Measurements from ENCODE around the gene DNAAF3.
"Not testable (repeated sequence)": the region's sequence is repeated elsewhere in the genome, so short reads cannot be mapped to it uniquely, and the experiment has no call there.

Gene DNAAF3

GRCh38 chr19:55175117-55175867 is 8.9 kb upstream of the DNAAF3 start:
- no peak for DNase-seq (ENCODE audit: low read depth)

GRCh38 chr19:55174425-55175116 is 8.2 kb upstream of the DNAAF3 start:
- DNase-seq (ENCODE audit: low read depth), result no peak

- DNase-seq (ENCODE audit: low read depth), result no peak
Observed at GRCh38 chr19:55173714-55174409, 7.4 kb upstream of the DNAAF3 start.

GRCh38 chr19:55173186-55173713 is 6.8 kb upstream of the DNAAF3 start:
- DNase-seq (ENCODE audit: low read depth), result no peak

- no peak for DNase-seq (ENCODE audit: low read depth)
Observed at GRCh38 chr19:55172741-55173140, 6.3 kb upstream of the DNAAF3 start.

GRCh38 chr19:55172318-55172717 is 5.9 kb upstream of the DNAAF3 start:
- not testable (repeated sequence) for DNase-seq (ENCODE audit: low read depth)

- no peak for DNase-seq (ENCODE audit: low read depth)
Observed at GRCh38 chr19:55171440-55171839, 5.0 kb upstream of the DNAAF3 start.

- no peak for DNase-seq (ENCODE audit: low read depth)
Observed at GRCh38 chr19:55169136-55169535, 2.7 kb upstream of the DNAAF3 start.

GRCh38 chr19:55165952-55166529 is 372 bp downstream of the DNAAF3 start:
- DNase-seq (ENCODE audit: low read depth), result no peak

GRCh38 chr19:55161571-55162322 is 4.7 kb downstream of the DNAAF3 start:
- no peak for DNase-seq (ENCODE audit: low read depth)

GRCh38 chr19:55160986-55161365 is 5.4 kb downstream of the DNAAF3 start:
- no peak for DNase-seq (ENCODE audit: low read depth)

GRCh38 chr19:55160128-55160985 is 6.1 kb downstream of the DNAAF3 start:
- DNase-seq (ENCODE audit: low read depth), result peak; percentile 67

GRCh38 chr19:55158848-55159749 is 7.3 kb downstream of the DNAAF3 start:
- DNase-seq (ENCODE audit: low read depth), result no peak

GRCh38 chr19:55158423-55158822 is 8.0 kb downstream of the DNAAF3 start:
- no peak for DNase-seq (ENCODE audit: low read depth)

- DNase-seq (ENCODE audit: low read depth), result no peak
Observed at GRCh38 chr19:55157064-55157908, 9.1 kb downstream of the DNAAF3 start, which contains the start of gene TNNI3. Gene TNNI3 (minus strand): TSS chr19:55157732. CDS start chr19:55157589, 143 bp downstream.

GRCh38 chr19:55156202-55157063 is 10.0 kb downstream of the DNAAF3 start:
- no peak for DNase-seq (ENCODE audit: low read depth)

- DNase-seq (ENCODE audit: low read depth), result not testable (repeated sequence)
Observed at GRCh38 chr19:55155784-55156183, 10.6 kb downstream of the DNAAF3 start.
